DND-41 (cell line): ENCODE results near the gene TMEM178B.

Experiments
- CTCF ChIP-seq: IDR thresholded peaks from 2 replicates; pipeline ENCODE4 v1.5.1; 2012; ENCODE audit warnings: borderline replicate concordance, low read length, moderate library complexity, mild to moderate bottlenecking; ENCODE audit not compliant: poor library complexity, severe bottlenecking; ENCODE audit errors: extremely low read depth
- EZH2 ChIP-seq: IDR thresholded peaks from 3 replicates; pipeline ENCODE4 v1.6.1; 2012; ENCODE audit warnings: borderline replicate concordance, low read depth, mild to moderate bottlenecking, moderate library complexity, low read length, inconsistent platforms; ENCODE audit not compliant: severe bottlenecking

GRCh38 chr7:141317033-141317585 lies 243.2 kb downstream of the TMEM178B start:
- TF ChIP-seq CTCF: no peak
- TF ChIP-seq EZH2: no peak
